ENCODE results near the gene SPIRE2. TPM values are rescaled to one million over a fixed set of nuclear protein-coding genes. Genes with fewer than 3 reads are reported as not detected.

SPIRE2 gene
- total and polyA plus RNA-seq, 2 of the 13 experiments (the other 11 are each of a cell fraction or from before 2014, with no cell fraction given): 13.3 to 37.5 TPM

DNA sequence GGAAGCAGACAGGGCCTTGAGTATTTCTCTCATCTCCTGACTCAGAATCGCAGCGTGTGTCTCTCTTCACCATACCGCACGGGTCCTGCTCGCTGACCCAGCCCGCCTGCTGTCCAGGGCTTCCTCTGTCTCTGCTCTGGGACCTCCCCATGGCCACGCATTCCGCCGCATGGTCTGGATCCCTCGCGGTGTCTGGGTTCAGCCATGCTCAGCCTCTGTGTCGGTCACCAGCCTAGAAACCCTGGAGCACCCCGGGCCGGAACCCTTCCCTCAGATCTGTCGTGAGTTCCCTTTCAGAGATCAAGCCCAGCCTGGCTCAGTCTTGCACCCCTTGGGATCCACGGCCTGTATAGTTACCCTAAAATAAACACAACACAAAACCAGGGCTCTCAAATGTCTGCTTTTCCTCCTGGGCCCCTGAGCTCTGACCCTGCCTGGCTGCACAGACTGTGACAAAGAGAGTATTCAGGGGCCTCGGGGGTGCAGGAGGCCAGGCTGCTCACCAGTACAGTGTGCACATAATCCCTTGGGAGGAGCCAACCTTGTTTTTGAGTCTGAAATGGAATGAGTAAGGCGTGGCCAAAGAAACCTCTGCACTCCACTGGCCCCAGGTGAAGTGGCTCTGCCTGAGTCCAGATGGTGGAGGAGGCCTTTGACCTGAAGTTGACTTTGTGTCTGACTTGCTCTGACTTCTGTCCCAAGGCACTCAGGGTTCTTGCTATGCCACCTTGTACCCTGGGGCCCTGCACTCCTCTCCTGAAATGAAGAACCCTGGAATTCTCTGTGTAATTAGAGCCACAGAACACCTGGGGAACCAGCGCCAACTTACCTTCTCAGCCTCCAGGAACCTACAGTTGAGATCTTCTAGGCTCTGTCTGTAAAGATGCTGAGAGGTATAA lies 5.8 kb upstream of the SPIRE2 start (continued):
- no peak for TF ChIP-seq TAF15 (IDR thresholded peaks at IDR 0.05; ENCODE audit: low read depth, low read length, poor library complexity, severe bottlenecking)
- peak; percentile 94; the same call in 1 of the 2 replicates for TF ChIP-seq WIZ (CRISPR knock-in tag; IDR thresholded peaks at IDR 0.05)
- TF ChIP-seq POLR2AphosphoS2 (IDR thresholded peaks at IDR 0.05; ENCODE audit: low read depth, low read length): no peak
- TF ChIP-seq, protein P1, sequence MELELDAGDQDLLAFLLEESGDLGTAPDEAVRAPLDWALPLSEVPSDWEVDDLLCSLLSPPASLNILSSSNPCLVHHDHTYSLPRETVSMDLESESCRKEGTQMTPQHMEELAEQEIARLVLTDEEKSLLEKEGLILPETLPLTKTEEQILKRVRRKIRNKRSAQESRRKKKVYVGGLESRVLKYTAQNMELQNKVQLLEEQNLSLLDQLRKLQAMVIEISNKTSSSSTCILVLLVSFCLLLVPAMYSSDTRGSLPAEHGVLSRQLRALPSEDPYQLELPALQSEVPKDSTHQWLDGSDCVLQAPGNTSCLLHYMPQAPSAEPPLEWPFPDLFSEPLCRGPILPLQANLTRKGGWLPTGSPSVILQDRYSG (CRISPR knock-in tag; IDR thresholded peaks at IDR 0.05): peak; percentile 72; the same call in 1 of the 2 replicates
- TF ChIP-seq, protein P2, sequence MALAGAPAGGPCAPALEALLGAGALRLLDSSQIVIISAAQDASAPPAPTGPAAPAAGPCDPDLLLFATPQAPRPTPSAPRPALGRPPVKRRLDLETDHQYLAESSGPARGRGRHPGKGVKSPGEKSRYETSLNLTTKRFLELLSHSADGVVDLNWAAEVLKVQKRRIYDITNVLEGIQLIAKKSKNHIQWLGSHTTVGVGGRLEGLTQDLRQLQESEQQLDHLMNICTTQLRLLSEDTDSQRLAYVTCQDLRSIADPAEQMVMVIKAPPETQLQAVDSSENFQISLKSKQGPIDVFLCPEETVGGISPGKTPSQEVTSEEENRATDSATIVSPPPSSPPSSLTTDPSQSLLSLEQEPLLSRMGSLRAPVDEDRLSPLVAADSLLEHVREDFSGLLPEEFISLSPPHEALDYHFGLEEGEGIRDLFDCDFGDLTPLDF (CRISPR knock-in tag; IDR thresholded peaks at IDR 0.05): peak; percentile 76
- TF ChIP-seq RBFOX2 (IDR thresholded peaks at IDR 0.05; ENCODE audit: low read depth, low read length): peak; percentile 76
- TF ChIP-seq, protein P3, sequence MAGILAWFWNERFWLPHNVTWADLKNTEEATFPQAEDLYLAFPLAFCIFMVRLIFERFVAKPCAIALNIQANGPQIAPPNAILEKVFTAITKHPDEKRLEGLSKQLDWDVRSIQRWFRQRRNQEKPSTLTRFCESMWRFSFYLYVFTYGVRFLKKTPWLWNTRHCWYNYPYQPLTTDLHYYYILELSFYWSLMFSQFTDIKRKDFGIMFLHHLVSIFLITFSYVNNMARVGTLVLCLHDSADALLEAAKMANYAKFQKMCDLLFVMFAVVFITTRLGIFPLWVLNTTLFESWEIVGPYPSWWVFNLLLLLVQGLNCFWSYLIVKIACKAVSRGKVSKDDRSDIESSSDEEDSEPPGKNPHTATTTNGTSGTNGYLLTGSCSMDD (CRISPR knock-in tag; IDR thresholded peaks at IDR 0.05): no peak
- TF ChIP-seq KAT2B (IDR thresholded peaks at IDR 0.05; ENCODE audit: borderline replicate concordance, low read depth, low read length): no peak
- TF ChIP-seq, protein P4, sequence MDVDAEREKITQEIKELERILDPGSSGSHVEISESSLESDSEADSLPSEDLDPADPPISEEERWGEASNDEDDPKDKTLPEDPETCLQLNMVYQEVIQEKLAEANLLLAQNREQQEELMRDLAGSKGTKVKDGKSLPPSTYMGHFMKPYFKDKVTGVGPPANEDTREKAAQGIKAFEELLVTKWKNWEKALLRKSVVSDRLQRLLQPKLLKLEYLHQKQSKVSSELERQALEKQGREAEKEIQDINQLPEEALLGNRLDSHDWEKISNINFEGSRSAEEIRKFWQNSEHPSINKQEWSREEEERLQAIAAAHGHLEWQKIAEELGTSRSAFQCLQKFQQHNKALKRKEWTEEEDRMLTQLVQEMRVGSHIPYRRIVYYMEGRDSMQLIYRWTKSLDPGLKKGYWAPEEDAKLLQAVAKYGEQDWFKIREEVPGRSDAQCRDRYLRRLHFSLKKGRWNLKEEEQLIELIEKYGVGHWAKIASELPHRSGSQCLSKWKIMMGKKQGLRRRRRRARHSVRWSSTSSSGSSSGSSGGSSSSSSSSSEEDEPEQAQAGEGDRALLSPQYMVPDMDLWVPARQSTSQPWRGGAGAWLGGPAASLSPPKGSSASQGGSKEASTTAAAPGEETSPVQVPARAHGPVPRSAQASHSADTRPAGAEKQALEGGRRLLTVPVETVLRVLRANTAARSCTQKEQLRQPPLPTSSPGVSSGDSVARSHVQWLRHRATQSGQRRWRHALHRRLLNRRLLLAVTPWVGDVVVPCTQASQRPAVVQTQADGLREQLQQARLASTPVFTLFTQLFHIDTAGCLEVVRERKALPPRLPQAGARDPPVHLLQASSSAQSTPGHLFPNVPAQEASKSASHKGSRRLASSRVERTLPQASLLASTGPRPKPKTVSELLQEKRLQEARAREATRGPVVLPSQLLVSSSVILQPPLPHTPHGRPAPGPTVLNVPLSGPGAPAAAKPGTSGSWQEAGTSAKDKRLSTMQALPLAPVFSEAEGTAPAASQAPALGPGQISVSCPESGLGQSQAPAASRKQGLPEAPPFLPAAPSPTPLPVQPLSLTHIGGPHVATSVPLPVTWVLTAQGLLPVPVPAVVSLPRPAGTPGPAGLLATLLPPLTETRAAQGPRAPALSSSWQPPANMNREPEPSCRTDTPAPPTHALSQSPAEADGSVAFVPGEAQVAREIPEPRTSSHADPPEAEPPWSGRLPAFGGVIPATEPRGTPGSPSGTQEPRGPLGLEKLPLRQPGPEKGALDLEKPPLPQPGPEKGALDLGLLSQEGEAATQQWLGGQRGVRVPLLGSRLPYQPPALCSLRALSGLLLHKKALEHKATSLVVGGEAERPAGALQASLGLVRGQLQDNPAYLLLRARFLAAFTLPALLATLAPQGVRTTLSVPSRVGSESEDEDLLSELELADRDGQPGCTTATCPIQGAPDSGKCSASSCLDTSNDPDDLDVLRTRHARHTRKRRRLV (CRISPR knock-in tag; IDR thresholded peaks at IDR 0.05): peak; percentile 55; the same call in 1 of the 2 replicates
- TF ChIP-seq ZNF138 (CRISPR knock-in tag; IDR thresholded peaks at IDR 0.05; ENCODE audit: low read depth): 0 out of 2 replicates have a peak, but pooled peaks have one; percentile 1
- peak; percentile 91 for TF ChIP-seq ZBTB3 (CRISPR knock-in tag; IDR thresholded peaks at IDR 0.05; ENCODE audit: borderline replicate concordance, low read depth)
- peak; percentile 96 for TF ChIP-seq AKAP8 (CRISPR knock-in tag; IDR thresholded peaks at IDR 0.05)
- TF ChIP-seq ZNF34 (CRISPR knock-in tag; IDR thresholded peaks at IDR 0.05; ENCODE audit: borderline replicate concordance): no peak
- no peak for TF ChIP-seq ZFYVE20 (CRISPR knock-in tag; IDR thresholded peaks at IDR 0.05; ENCODE audit: borderline replicate concordance, low read depth)
- TF ChIP-seq ZNF552 (CRISPR knock-in tag; IDR thresholded peaks at IDR 0.05; ENCODE audit: borderline replicate concordance): no peak; the same call in 1 of the 2 replicates
- TF ChIP-seq, protein P5, sequence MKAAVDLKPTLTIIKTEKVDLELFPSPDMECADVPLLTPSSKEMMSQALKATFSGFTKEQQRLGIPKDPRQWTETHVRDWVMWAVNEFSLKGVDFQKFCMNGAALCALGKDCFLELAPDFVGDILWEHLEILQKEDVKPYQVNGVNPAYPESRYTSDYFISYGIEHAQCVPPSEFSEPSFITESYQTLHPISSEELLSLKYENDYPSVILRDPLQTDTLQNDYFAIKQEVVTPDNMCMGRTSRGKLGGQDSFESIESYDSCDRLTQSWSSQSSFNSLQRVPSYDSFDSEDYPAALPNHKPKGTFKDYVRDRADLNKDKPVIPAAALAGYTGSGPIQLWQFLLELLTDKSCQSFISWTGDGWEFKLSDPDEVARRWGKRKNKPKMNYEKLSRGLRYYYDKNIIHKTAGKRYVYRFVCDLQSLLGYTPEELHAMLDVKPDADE (CRISPR knock-in tag; IDR thresholded peaks at IDR 0.05): peak; percentile 69; the same call in 1 of the 2 replicates
- peak; percentile 95 for TF ChIP-seq ZNF747 (CRISPR knock-in tag; IDR thresholded peaks at IDR 0.05; ENCODE audit: borderline replicate concordance)
- 0 out of 2 replicates have a peak, but pooled peaks have one; percentile 72 for TF ChIP-seq ZSCAN21 (CRISPR knock-in tag; IDR thresholded peaks at IDR 0.05; ENCODE audit: borderline replicate concordance)

All from HepG2 (cell line).